NB4 (cell line): ENCODE results near the gene PPIA.

Experiments
- DNase-seq: peaks from one replicate; pipeline ENCODE4 v3.0.0; 2010; ENCODE audit warnings: low read depth
- H3K4me3 ChIP-seq: one replicate; pipeline ENCODE4 v1.5.1; 2011; ENCODE audit warnings: mild to moderate bottlenecking, low read depth, low read length, moderate library complexity
- CTCF ChIP-seq: IDR thresholded peaks from one replicate; pipeline ENCODE4 v1.5.1; 2012; ENCODE audit warnings: low read depth, low read length
- MAX ChIP-seq: IDR thresholded peaks from 2 replicates; pipeline ENCODE4 v1.6.1; 2011; ENCODE audit warnings: low read depth, low read length
- MYC ChIP-seq: IDR thresholded peaks from 2 replicates; pipeline ENCODE4 v1.6.1; 2011; ENCODE audit warnings: low read depth, low read length
- POLR2A ChIP-seq: IDR thresholded peaks from 2 replicates; pipeline ENCODE4 v1.6.1; 2011; ENCODE audit warnings: mild to moderate bottlenecking; ENCODE audit not compliant: insufficient read length; ENCODE audit errors: extremely low read depth

Gene PPIA

DNA sequence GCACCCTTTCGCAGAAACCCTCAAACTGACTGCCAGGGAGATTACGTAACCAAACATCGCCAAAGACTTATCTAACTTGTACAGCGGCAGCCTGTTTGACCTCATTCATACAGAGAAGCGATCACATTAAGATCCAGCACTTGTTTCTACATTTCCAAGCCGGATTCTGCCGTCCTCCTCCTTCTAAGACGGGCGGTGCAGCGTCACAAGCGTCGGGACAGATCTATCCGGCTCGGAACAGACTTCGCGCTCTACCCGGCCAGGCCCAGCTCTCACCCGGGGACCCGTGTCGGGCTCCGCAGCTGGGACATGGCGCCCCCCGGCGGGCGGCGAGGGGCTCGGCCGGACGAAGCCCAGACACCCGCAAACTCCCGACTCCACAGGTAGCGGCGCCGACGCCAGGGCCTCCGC is 51.0 kb downstream of the PPIA start:
- H3K4me3 ChIP-seq = peak overlapping the region; percentile 93
- no peak for TF ChIP-seq POLR2A
- TF ChIP-seq CTCF = peak; percentile 82
- TF ChIP-seq MAX = peak; percentile 1; the same call in 1 of the 2 replicates
- TF ChIP-seq MYC = peak; percentile 13; the same call in 1 of the 2 replicates
- peak; percentile 95 for DNase-seq

DNA sequence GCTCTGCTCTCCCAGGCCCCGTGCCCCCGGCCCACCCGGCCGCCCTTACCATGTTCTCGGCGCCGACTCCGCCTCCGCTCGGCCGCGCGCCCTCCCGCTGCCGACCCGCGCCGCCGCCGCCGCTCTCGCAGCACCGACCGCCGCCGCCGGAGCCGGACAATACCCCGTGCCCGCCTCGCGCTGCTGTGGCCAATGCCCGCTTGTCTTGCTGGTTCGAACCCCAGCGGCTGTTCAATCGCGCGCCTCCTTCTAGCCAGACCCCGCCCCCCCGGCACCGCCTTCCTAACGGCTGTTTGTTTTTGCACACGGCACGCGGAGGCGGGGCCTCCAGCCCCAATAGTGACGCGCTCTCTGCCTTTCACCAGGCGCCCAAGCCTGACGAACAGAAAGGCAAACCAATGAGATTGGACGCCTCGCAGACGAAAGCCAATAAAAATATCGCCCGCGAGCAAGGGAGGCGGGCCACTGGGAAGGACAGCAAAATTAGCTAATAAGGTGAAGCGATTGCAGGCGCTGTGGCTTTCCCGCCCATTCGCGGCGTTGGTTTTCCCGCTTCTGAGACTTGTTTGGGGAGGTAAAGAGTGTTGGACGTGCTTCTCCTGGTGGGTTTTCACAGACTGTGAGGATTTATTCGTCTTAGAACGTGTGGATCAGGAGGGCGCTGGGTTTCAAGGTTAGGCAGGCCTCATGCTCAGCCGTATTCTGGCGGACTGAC is 51.6 kb downstream of the PPIA start, which contains the start of gene H2AZ2:
H2AZ2 (minus strand) TSS at position 168 of the 715 bp plus-strand sequence; CDS start at position 52, 116 bp downstream.
- H3K4me3 ChIP-seq = peak within 1 kb of the TSS; percentile 93
- peak; percentile 100 for DNase-seq
- TF ChIP-seq MAX = peak; percentile 53
- TF ChIP-seq CTCF = no peak
- TF ChIP-seq MYC = peak; percentile 73
- TF ChIP-seq POLR2A = peak; percentile 95

- TF ChIP-seq MAX (no peak), CTCF (no peak), POLR2A (no peak)
- no peak for DNase-seq
- H3K4me3 ChIP-seq = peak overlapping the region; percentile 88
These were observed 52.9 kb downstream of the PPIA start for GRCh38 chr7:44849259-44849884.

- TF ChIP-seq MAX = no peak
- no peak for TF ChIP-seq POLR2A
- TF ChIP-seq CTCF = no peak
- TF ChIP-seq MYC = no peak
- no peak for DNase-seq
- no peak overlapping the region for H3K4me3 ChIP-seq
These were observed 53.5 kb downstream of the PPIA start for GRCh38 chr7:44849885-44850544.

DNA sequence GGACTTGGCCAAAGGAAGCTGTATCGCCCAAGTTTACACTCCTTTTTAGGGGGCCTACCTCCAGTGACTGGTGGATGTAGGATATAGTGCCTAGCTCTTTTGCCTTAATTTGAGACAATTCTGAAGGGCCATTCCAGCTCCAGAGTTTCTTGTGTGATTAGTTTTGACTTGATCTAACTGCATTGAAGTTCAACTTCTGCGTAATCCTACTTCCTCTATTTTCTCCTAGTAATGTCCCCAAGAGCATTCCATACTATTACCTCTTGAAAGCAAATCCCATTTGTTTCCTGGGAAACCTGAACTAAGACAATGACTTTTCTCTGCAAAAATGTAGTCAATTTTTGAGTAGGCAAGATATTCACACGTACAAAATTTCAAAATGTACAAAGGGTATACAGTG is 56.1 kb downstream of the PPIA start:
- DNase-seq = peak; percentile 25
- H3K4me3 ChIP-seq = no peak overlapping the region
- no peak for TF ChIP-seq MYC
- TF ChIP-seq MAX = no peak
- no peak for TF ChIP-seq CTCF
- TF ChIP-seq POLR2A = no peak
